ENCODE measurements around the gene SPATS2. TPM values are rescaled to one million over a fixed set of nuclear protein-coding genes. Genes with fewer than 3 reads are reported as not detected.

The SPATS2 gene
- total and polyA plus RNA-seq, 2 of the 4 experiments (the other 2 are of a cell fraction), result 50.6 to 63.3 TPM

DNA sequence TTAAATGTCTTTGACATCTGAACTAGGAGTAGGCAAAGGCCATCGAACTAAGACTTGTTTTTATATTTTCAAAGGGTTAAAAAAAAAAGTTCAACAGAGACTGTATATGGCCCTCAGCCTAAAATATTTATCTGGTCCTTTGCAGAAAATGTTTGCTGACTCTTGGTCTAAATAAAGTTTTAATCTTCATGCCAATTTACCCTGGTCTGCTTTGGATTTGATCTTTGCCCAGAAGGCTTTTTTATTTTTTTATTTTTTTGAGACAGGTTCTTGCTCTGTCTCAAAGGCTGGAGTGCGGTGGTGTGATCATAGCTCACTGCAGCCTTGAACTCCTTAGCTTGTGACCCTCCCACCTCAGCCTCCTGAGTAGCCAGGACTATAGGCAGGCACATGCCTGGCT lies 47.1 kb downstream of the SPATS2 start:
- no peaks in the 10 kb centered on the region for H3K9me3 ChIP-seq (ENCODE audit: control insufficient read depth, insufficient read depth, low read length)
- no peak overlapping the region for H2AK5ac ChIP-seq (ENCODE audit: low read depth, low read length)
- H3K4ac ChIP-seq (ENCODE audit: low read depth, low read length), result no peak overlapping the region
- H3K27me3 ChIP-seq (ENCODE audit: control insufficient read depth, insufficient read depth, low read length), result no peaks in the 10 kb centered on the region
- WGBS, 2 experiments (ENCODE audit: extremely low coverage in 2 of 2, insufficient read length in 1 of 2), result no CpG with 5 or more reads among the region's 2 CpGs
- H3K9me1 ChIP-seq (ENCODE audit: insufficient read depth, low read length), result peaks cover 12% of the 10 kb centered on the region
- no peak overlapping the region for H4K8ac ChIP-seq (ENCODE audit: low read depth in 2 of 2, low read length in 2 of 2)
- H3K18ac ChIP-seq (ENCODE audit: low read depth, low read length), result no peak overlapping the region
- intact Hi-C loops (cut with micrococcal nuclease) (no loop called here), in situ Hi-C loops (cut with MboI; ENCODE audit: low sequenced_read_pairs) (no loop called here), dilution Hi-C loops (cut with HindIII; ENCODE audit: low sequenced_read_pairs, unreplicated experiment) (no loop called here)
- H2BK120ac ChIP-seq (ENCODE audit: low read depth, low read length), result no peak overlapping the region
- peaks cover 19% of the 10 kb centered on the region for H4K20me1 ChIP-seq (ENCODE audit: insufficient read depth, low read length)
- DNase-seq (no peak), ATAC-seq (ENCODE audit: low read depth) (no peak)
- H2BK5ac ChIP-seq (ENCODE audit: low read depth, low read length, poor library complexity, severe bottlenecking), result no peak overlapping the region
- H3K36me3 ChIP-seq (ENCODE audit: control insufficient read depth, insufficient read depth, low read length), result no peaks in the 10 kb centered on the region
- no TSS peak for BruUV-seq (replicated peaks)
- no peak overlapping the region for H3K4me2 ChIP-seq (ENCODE audit: low read depth, low read length)
- no peak overlapping the region for H2BK20ac ChIP-seq (ENCODE audit: low read depth, low read length)
- H2BK15ac ChIP-seq (ENCODE audit: low read depth, low read length), result no peak overlapping the region
- ChIA-PET POLR2A (ENCODE audit: unreplicated experiment) (no interaction called here), CTCF (no interaction called here)
- no peak overlapping the region for H3K27ac ChIP-seq (ENCODE audit: insufficient read depth, low read length)
- no peak overlapping the region for H4K91ac ChIP-seq (ENCODE audit: insufficient read depth, low read depth, low read length)
- H3K79me1 ChIP-seq (ENCODE audit: low read depth in 1 of 2, low read length in 2 of 2), result peaks cover 35 to 83% of the 10 kb centered on the region in 2 experiments
- H3K9ac ChIP-seq (ENCODE audit: low read depth, low read length), result no peak overlapping the region
- peaks cover 3% of the 10 kb centered on the region; the same call in 1 of the 2 replicates for H3K4me1 ChIP-seq (ENCODE audit: control insufficient read depth, insufficient read depth, low read length)
- no peak overlapping the region for H4K5ac ChIP-seq (ENCODE audit: low read depth, low read length)
- no peak overlapping the region for H3K14ac ChIP-seq (replicated peaks; ENCODE audit: low read depth, low read length)
- no peak overlapping the region for H3K56ac ChIP-seq (ENCODE audit: extremely low read depth, insufficient read depth, low read length)
- H3K4me3 ChIP-seq (ENCODE audit: insufficient read depth, low read depth, low read length), result no peak overlapping the region
- H3K23ac ChIP-seq (ENCODE audit: low read depth, low read length), result no peak overlapping the region
- no peak overlapping the region for H2AK9ac ChIP-seq (replicated peaks; ENCODE audit: low read depth, low read length, poor library complexity)
- no peak for TF ChIP-seq RAD21 (IDR thresholded peaks at IDR 0.05; ENCODE audit: low read length)
- no peak for TF ChIP-seq CHD1 (IDR thresholded peaks at IDR 0.05; ENCODE audit: low read depth, low read length)
- TF ChIP-seq CTCF (conservative IDR thresholded peaks at IDR 0.05; ENCODE audit: low read depth, low read length), result no peak
- no peak for TF ChIP-seq MXI1 (IDR thresholded peaks at IDR 0.05; ENCODE audit: borderline replicate concordance, low read depth, low read length)
- no peak for TF ChIP-seq MAFK (IDR thresholded peaks at IDR 0.05; ENCODE audit: low read depth, low read length)
- no peak for TF ChIP-seq RCOR1 (IDR thresholded peaks at IDR 0.05; ENCODE audit: insufficient replicate concordance, low read length)
- no peak for TF ChIP-seq MAZ (IDR thresholded peaks at IDR 0.05; ENCODE audit: borderline replicate concordance, low read depth, low read length)
- TF ChIP-seq RFX5 (IDR thresholded peaks at IDR 0.05; ENCODE audit: low read depth, low read length), result no peak
- TF ChIP-seq CEBPB (IDR thresholded peaks at IDR 0.05; ENCODE audit: low read depth, low read length), result no peak
- TF ChIP-seq POLR2A (IDR thresholded peaks at IDR 0.05; ENCODE audit: low read depth, low read length), result no peak
- TF ChIP-seq FOS (IDR thresholded peaks at IDR 0.05; ENCODE audit: low read depth, low read length), result no peak
- TF ChIP-seq USF2 (IDR thresholded peaks at IDR 0.05; ENCODE audit: low read depth, low read length), result no peak
- TF ChIP-seq SMC3 (IDR thresholded peaks at IDR 0.05; ENCODE audit: low read depth, low read length), result no peak
- no peak for TF ChIP-seq BHLHE40 (IDR thresholded peaks at IDR 0.05; ENCODE audit: low read depth, low read length)
- TF ChIP-seq NFE2L2 (IDR thresholded peaks at IDR 0.05; ENCODE audit: low read depth, low read length), result no peak
- TF ChIP-seq ELK1 (IDR thresholded peaks at IDR 0.05; ENCODE audit: borderline replicate concordance, low read depth, low read length), result no peak
- H2AFZ ChIP-seq (replicated peaks; ENCODE audit: low read length, poor library complexity), result no peak overlapping the region

Measured in IMR-90 (cell line).